Upper lobe of left lung (tissue), 4 donors: Measurements from ENCODE around the gene SEMA6A.

ENCODE experiments used
- EP300 ChIP-seq, 4 donors: sonication (generic); formaldehyde crosslinking; IDR thresholded peaks; one replicate each; pipeline ENCODE4 v1.5.1; 2017; ENCODE audit warnings: antibody characterized with exemption in 4 of 4, control low read depth in 2 of 4
- POLR2A ChIP-seq, 4 donors: fragments of 450-650 bp; IDR thresholded peaks; one replicate each; pipeline ENCODE4 v1.5.1; 2016 to 2017; ENCODE audit warnings: antibody characterized with exemption in 4 of 4, mild to moderate bottlenecking in 2 of 4
- POLR2AphosphoS5 ChIP-seq, 2 donors: sonication (generic); formaldehyde crosslinking; IDR thresholded peaks; one replicate each; pipeline ENCODE4 v1.5.1; 2017; ENCODE audit warnings: antibody characterized with exemption in 2 of 2
- TF ChIP-seq, protein P1 (sequence below), 6 experiments: fragments of 450-650 bp in 4 of 6; fragments of 200-600 bp in 2 of 6; sonication (generic) in 2 of 6; IDR thresholded peaks; one replicate each; pipeline ENCODE4 v1.5.1; 2016 to 2019; ENCODE audit warnings: antibody characterized with exemption in 6 of 6

DNA sequence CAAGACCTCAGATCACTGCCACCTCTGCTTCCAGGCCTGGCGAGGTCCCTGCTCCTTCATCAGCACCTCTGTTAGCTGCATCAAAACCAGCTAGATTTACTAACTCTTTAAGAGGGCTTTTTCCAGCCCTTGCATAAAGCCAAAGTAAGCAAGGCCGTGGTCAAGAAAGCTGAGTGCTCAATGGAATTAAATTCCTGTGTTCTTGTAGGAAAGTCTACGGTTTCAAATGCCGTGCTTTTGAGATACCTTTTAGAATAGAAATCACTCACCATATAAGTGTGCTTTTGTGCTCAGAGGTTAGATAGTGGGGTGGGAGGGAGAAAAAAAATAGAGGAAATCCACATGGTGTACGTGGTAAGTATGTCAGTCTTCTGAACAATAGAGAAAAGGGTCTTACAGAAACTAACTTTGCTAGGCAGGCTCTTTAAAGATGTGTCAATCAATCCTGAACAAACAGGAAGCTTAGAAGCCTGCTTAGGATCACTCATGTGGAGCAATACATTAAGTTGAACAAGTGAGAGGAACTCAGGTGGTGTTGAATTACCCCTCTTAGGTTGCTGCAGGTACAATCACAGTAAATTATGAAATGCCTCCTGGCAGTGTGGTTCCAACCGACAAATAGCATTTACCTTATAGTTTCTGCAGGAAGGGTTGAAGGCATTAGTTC, 79.7 kb downstream of the SEMA6A start:
- TF ChIP-seq POLR2A (IDR thresholded peaks at IDR 0.05) (no peak), POLR2AphosphoS5 (IDR thresholded peaks at IDR 0.05) (no peak), EP300 (IDR thresholded peaks at IDR 0.05) (no peak)
- TF ChIP-seq, protein P1, sequence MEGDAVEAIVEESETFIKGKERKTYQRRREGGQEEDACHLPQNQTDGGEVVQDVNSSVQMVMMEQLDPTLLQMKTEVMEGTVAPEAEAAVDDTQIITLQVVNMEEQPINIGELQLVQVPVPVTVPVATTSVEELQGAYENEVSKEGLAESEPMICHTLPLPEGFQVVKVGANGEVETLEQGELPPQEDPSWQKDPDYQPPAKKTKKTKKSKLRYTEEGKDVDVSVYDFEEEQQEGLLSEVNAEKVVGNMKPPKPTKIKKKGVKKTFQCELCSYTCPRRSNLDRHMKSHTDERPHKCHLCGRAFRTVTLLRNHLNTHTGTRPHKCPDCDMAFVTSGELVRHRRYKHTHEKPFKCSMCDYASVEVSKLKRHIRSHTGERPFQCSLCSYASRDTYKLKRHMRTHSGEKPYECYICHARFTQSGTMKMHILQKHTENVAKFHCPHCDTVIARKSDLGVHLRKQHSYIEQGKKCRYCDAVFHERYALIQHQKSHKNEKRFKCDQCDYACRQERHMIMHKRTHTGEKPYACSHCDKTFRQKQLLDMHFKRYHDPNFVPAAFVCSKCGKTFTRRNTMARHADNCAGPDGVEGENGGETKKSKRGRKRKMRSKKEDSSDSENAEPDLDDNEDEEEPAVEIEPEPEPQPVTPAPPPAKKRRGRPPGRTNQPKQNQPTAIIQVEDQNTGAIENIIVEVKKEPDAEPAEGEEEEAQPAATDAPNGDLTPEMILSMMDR (IDR thresholded peaks at IDR 0.05), result no peak
